Measurements from ENCODE around the gene KCNQ1.
A peak's percentile ranks its signal among the peaks of the same experiment; 100 is the strongest.

KCNQ1 gene

DNA sequence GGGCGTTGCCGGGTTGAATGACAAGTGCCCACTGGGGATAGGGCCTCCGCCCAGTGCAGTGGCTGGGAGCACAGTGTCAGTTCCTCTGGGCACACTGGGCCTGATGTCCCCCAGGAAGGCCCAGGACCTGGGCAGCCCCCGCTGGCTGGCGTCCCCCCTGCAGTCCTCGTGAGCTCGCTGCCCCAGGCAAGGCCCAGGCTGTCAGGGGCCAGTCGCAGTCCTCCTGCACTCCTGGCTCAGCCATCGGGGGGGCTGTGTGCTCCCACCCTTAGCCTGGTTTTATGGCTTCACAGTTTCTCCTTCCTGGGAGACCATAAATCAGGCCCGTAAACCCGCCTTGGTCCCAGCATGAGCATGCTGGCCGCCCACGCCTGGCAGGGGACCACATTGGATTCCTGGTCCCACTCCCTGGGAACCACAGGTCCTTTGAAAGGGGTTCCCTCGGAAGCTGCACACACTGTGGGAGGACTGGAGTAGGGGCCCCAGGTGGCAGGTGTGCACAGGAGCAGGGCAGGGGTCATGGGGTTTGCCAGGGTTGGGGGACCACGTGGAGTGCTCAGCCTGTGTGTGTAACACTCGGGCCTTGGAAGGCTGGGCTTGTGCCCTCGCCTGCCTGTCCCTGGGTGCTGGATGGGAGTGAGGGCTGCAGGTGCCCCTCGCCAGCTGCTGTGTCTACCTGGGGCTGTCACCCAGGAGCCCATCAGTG, 141.4 kb downstream of the KCNQ1 start:
- DNase-seq = no peak

- no peak for DNase-seq
Measured at GRCh38 chr11:2586793-2587131, 142.0 kb downstream of the KCNQ1 start.

DNA sequence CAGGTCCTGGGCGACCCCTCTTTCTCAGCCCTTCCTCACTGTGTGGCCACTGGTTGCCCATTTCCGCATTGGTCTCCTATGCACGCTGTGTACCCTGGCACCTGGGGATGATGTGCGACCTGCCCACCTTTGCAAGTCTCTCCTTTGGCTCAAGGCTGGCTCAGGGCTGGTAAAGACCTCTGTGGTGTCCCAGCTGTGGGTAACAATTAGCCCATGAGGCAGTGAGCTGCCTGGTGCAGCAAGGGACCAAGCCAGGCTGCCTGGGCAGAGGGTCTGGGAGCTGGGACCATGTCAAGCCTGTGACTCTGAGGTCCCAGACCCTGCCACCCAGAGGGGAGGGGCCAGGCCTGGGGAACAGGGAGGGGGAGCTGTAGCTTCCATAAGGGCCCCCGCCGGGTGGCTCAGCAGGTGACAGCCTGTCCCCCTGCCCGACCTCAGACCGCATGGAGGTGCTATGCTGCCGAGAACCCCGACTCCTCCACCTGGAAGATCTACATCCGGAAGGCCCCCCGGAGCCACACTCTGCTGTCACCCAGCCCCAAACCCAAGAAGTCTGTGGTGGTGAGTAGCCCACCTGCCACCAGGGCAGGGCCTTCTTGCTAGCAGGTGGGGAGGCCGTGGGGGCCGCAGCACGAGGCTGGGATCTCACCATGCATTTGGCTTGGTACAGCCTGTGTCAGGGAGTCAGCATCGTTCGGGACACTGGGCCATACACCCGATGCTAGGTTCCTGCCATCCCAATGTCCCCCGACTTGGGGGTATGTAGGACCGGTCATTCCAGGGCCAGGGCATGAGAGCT, 142.5 kb downstream of the KCNQ1 start:
- DNase-seq = no peak

- DNase-seq = no peak
Measured at GRCh38 chr11:2587976-2588748, 143.4 kb downstream of the KCNQ1 start.

GRCh38 chr11:2588809-2589537, 144.2 kb downstream of the KCNQ1 start:
- no peak for DNase-seq

DNA sequence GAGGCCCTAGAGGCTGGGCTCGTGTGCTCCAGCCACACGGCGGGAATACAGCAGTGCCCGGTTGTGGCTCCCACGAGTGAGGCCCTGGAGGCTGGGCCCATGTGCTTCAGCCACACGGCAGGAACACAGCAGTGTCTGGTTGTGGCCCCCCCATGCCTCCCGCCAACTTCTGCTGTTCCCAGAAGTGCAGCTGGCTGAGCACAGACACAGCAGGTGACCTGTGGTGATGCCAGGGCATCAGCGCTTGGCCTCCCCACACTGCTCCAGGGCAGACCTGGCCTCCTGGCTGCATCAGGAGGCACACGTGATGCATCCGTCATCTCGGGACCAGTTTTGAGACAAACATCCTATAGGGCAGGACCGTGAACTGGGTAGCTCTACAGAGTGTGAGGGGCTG, 144.7 kb downstream of the KCNQ1 start:
- DNase-seq = no peak

GRCh38 chr11:2590131-2590964, 145.5 kb downstream of the KCNQ1 start:
- no peak for DNase-seq

DNA sequence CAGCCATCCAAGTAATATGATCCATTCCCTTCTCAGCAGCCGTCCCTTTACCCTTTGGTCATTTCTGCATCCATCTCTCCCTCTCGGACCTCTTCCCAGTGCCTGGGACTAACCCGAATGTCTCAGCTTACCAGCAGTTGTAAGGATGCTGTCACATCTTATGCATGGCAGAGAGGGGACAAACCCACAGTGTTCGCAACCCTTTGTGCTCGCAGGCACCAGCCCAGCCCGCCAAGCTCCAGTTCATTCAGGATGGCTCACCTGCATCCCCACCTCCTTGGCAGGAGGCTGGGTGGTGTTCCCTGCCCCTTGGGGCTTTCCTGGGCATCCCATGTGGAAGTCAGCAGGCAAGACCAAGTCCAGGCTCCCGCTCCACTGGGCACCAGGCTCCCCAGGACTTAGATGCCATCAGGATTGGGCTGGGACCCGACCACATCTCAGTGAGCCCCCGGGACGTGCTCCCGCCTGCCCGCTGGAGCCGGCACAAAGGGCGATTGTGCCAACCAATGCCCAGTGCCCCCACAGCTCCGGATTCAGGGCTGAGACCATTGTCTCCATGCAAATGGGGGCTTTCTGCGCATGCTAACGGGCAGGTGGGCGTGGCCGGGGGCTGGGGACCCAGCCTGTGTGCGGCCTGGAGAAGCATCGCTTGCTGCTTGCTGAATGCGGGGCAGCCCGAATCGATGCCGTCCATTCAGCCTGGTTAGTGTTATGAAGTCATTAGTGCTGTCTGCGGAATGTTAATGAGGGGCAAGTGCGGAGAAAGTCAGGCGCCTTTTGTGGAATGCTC, 146.4 kb downstream of the KCNQ1 start:
- DNase-seq = peak; percentile 84

DNA sequence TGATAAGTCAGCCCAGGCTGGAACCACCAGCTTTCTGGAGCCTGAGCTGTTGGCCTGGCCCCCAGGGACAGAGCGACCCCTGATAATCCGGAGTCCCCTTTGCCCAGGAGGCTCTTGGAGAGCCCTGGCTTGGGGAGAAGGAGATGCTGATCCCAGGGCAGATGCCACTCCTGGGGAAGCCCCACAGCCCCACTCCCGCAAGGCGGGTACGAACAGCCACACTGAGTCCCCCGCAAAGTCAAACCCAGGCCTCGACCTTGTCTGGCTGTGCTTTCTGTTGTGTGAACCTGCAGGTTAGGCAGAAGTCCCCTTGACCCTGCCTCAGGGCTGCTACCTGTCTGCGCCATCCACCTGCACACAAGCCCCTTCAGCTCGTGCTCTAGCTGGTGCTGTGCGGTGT, 147.0 kb downstream of the KCNQ1 start:
- no peak for DNase-seq

DNA sequence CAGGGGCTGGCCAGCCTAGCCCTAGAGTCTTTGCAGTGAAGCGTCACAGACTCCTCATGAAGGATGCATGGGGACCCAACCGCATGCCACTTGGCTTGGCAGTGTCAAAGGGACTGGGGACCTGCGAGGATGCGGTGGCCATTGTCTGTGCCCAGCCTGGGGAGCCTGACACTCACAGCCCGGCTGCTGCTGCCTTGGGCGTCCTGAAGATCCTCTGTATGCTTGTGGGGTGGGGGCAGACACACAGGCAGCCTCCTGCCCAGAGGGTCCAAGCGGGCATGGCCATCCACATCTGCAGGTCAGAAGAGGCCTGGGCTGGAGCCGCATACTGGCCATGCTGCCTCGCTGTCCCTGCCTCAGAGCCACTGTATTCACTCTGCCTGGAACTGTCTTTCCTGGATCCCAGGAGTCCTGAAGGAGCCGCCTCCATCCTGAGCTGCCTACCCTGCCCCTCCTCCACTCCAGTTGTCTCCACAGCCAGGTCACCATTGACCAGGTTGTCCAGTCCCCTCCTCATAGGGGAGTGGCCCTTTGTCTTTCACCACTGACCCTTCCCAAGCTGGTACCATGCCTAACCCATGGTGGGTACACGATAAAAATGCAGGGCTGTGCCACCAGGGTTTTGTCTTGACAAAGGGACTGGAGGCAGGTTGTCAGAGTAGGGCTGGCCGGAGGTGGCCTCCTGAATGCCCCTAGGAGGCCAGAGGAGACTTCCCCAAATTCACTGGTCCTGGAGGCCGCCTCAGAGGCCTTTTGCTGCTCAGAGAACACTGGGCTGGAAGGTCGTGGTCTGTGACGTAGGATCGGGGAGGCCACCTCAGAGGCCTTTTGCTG, 148.0 kb downstream of the KCNQ1 start:
- no peak for DNase-seq

DNA sequence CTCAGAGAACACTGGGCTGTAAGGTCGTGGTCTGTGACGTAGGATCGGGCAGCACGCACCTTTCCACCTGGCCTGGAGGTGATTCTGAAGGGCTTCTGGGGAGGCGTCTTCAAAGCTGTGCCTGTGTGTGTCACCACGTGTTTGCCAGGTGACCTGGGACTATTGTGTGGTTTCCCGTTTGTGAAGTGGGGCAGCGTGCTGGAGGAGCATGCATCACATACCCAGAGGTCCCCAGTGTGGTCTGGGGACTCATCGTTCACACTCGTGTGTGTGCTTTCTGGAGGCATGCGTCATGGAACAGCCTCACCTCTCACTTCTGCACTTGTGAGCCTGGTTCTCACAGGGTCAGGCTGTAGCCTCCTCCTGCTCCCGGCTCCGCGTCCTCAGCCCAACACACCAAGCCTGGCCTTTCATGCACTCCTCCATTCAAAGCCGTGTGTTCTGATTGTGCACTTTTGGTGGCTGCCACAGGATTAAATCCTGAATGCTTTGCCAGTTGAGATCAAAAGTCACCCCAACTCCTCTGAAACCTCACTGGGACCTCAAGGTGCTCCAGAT, 148.7 kb downstream of the KCNQ1 start:
- no peak for DNase-seq

GRCh38 chr11:2594267-2594666, 149.5 kb downstream of the KCNQ1 start:
- DNase-seq = no peak

- DNase-seq = no peak
Measured at GRCh38 chr11:2595204-2595603, 150.4 kb downstream of the KCNQ1 start.

DNA sequence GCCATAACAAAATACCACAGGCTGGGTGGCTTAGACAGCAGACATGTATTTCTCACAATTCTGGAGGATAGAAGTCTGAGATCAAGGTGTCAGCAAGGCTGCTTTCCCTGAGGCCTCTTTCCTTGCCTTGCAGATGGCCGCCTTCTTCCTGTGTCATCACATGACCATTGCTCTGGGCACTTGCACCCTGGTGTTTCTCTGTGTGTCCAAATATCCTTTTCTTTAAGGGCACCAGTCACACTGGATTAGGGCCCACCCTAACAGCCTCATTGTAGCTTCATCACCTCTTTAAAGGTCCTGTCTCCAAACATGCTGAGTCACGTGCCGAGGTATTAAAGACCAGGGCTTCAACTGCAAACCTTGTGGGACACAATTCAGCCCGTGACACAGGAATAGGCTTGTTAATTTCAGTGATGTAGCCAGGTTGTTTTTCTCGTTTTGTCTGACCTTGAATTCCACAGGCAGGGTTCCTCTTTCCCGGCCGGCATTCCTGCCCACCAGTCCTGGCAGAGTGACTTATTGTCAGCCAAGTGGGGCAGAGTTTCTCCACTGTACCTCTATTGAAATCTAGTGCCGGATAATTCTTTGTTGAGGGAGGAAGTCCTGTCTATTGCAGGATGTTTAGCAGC, 154.9 kb downstream of the KCNQ1 start:
- DNase-seq = no peak

DNA sequence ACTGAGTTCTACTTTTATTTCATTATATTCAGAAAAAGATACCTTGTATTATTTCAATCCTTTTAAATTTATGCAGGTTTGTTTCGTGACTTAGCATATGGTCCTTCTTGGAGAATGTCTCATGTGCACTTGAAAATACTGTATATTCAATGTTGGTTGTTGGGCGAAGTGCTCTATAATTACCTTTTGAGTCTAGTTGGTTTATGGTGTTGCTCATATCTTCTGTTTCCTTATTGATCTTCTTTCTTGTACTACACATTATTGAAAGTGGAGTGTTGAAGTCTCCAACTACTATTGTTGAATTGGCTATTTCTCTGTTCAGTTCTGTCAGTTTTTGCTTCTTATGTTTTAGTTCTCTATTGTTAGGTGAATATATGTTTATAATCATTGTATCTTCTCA, 164.5 kb downstream of the KCNQ1 start:
- DNase-seq = no peak

- DNase-seq = no peak
Measured at GRCh38 chr11:2612884-2613571, 168.2 kb downstream of the KCNQ1 start.

DNA sequence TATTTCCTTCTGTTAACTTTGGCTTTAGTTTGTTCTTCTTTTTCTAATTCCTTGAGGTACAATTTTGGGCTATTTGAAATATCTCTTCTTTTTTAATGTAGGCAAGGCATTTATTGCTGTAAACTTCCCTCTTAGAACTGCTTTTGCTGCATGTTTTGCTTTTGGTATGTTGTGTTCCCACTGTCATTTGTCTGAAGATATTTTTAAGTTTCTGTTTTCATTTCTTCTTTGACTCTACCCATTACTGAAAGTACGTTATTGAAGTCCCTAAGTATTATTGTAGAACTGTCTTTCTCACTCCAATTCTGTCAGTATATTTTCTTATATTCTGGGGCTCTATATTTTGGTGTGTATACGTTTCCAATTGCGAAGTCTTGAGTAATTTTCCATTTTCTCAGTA, 177.1 kb downstream of the KCNQ1 start:
- DNase-seq = no peak

DNA sequence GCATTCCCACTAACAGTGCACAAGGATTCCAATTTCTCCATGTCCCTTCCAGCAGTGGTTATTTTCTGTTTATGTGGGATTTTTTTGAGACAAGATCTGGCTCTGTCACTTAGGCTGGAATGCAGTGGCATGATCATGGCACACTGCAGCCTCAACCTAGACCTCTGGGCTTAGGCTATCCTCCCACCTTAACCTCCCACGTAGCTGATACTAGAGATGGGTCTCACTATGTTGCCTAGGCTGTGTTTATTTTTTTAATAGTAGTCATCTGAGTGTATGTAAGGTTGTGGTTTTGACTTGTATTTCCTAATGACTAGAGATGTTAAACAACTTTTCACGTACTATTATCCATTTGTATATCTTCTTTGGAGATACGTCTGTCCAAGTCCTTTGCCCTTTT, 180.4 kb downstream of the KCNQ1 start:
- no peak for DNase-seq

- DNase-seq = no peak
Measured at GRCh38 chr11:2630679-2631078, 185.9 kb downstream of the KCNQ1 start.
